Measurements from ENCODE around the gene COL18A1. TPM values are rescaled to one million over a fixed set of nuclear protein-coding genes. Genes with fewer than 3 reads are reported as not detected.
"Not testable (repeated sequence)": the region's sequence is repeated elsewhere in the genome, so short reads cannot be mapped to it uniquely, and the experiment has no call there.

Gene COL18A1
- total RNA-seq, 1 experiment from 2014 or later = 19.5 TPM

- DNase-seq = no peak
- no peak overlapping the region for H3K4me3 ChIP-seq
- no peaks in the 10 kb centered on the region for H3K9me3 ChIP-seq (replicated peaks)
- H3K36me3 ChIP-seq = no peaks in the 10 kb centered on the region
- peaks cover 15% of the 10 kb centered on the region for H3K4me1 ChIP-seq
- H3K27ac ChIP-seq = no peak overlapping the region
- no peaks in the 10 kb centered on the region for H3K27me3 ChIP-seq
These were observed 31.5 kb downstream of the COL18A1 start for GRCh38 chr21:45436351-45437065.

GRCh38 chr21:45437844-45438243 lies 32.9 kb downstream of the COL18A1 start:
- H3K27me3 ChIP-seq; H3K36me3 ChIP-seq; H3K4me3 ChIP-seq; H3K9me3 ChIP-seq (replicated peaks); DNase-seq; H3K4me1 ChIP-seq; H3K27ac ChIP-seq: not testable (repeated sequence)

- Histone ChIP-seq H3K27ac (no peak overlapping the region), H3K36me3 (no peaks in the 10 kb centered on the region), H3K4me3 (no peak overlapping the region), H3K27me3 (no peaks in the 10 kb centered on the region), H3K4me1 (no peaks in the 10 kb centered on the region), H3K9me3 (replicated peaks) (no peaks in the 10 kb centered on the region)
- DNase-seq = no peak
These were observed 33.6 kb downstream of the COL18A1 start for GRCh38 chr21:45438391-45439145.

- H3K4me1 ChIP-seq = no peaks in the 10 kb centered on the region
- H3K9me3 ChIP-seq (replicated peaks) = no peaks in the 10 kb centered on the region
- H3K4me3 ChIP-seq = peak overlapping the region; percentile 30
- no peaks in the 10 kb centered on the region for H3K27me3 ChIP-seq
- peak; percentile 71 to 87 for DNase-seq
- H3K36me3 ChIP-seq = no peaks in the 10 kb centered on the region
- H3K27ac ChIP-seq = no peak overlapping the region
These were observed 34.4 kb downstream of the COL18A1 start for GRCh38 chr21:45439161-45439872.

GRCh38 chr21:45439901-45440461 lies 35.0 kb downstream of the COL18A1 start:
- no peak overlapping the region for H3K27ac ChIP-seq
- no peaks in the 10 kb centered on the region for H3K36me3 ChIP-seq
- no peaks in the 10 kb centered on the region for H3K27me3 ChIP-seq
- DNase-seq = no peak
- no peaks in the 10 kb centered on the region for H3K4me1 ChIP-seq
- H3K4me3 ChIP-seq = no peak overlapping the region
- H3K9me3 ChIP-seq (replicated peaks) = no peaks in the 10 kb centered on the region

GRCh38 chr21:45440736-45441350 lies 35.9 kb downstream of the COL18A1 start:
- H3K4me1 ChIP-seq = no peaks in the 10 kb centered on the region
- no peaks in the 10 kb centered on the region for H3K27me3 ChIP-seq
- no peaks in the 10 kb centered on the region; the same call in 1 of the 2 replicates for H3K9me3 ChIP-seq (replicated peaks)
- H3K36me3 ChIP-seq = no peaks in the 10 kb centered on the region
- no peak overlapping the region for H3K27ac ChIP-seq
- DNase-seq = no peak
- H3K4me3 ChIP-seq = no peak overlapping the region

GRCh38 chr21:45441431-45442255 lies 36.7 kb downstream of the COL18A1 start:
- H3K4me1 ChIP-seq = no peaks in the 10 kb centered on the region
- H3K36me3 ChIP-seq = no peaks in the 10 kb centered on the region
- no peaks in the 10 kb centered on the region for H3K27me3 ChIP-seq
- no peak for DNase-seq
- H3K27ac ChIP-seq = no peak overlapping the region
- peaks cover 5% of the 10 kb centered on the region for H3K9me3 ChIP-seq (replicated peaks)
- H3K4me3 ChIP-seq = no peak overlapping the region

- peaks cover 9% of the 10 kb centered on the region for H3K9me3 ChIP-seq (replicated peaks)
- no peak overlapping the region for H3K27ac ChIP-seq
- H3K4me1 ChIP-seq = no peaks in the 10 kb centered on the region
- no peak overlapping the region for H3K4me3 ChIP-seq
- H3K36me3 ChIP-seq = no peaks in the 10 kb centered on the region
- no peak for DNase-seq
- no peaks in the 10 kb centered on the region for H3K27me3 ChIP-seq
These were observed 37.3 kb downstream of the COL18A1 start for GRCh38 chr21:45442276-45442675.

- not testable (repeated sequence) for DNase-seq, H3K36me3 ChIP-seq, H3K27me3 ChIP-seq
These were observed 38.0 kb downstream of the COL18A1 start for GRCh38 chr21:45442686-45443594.

GRCh38 chr21:45443595-45444181 lies 38.7 kb downstream of the COL18A1 start:
- H3K27ac ChIP-seq = no peak overlapping the region
- H3K4me3 ChIP-seq = no peak overlapping the region
- no peak for DNase-seq
- H3K36me3 ChIP-seq = no peaks in the 10 kb centered on the region
- H3K27me3 ChIP-seq = no peaks in the 10 kb centered on the region
- H3K4me1 ChIP-seq = no peaks in the 10 kb centered on the region; the same call in 1 of the 2 replicates
- peaks cover 9% of the 10 kb centered on the region for H3K9me3 ChIP-seq (replicated peaks)

More at GRCh38 chr21:45442686-45443594, 38.0 kb downstream of the COL18A1 start:
- not testable (repeated sequence) for H3K27ac ChIP-seq; H3K4me1 ChIP-seq; H3K9me3 ChIP-seq (replicated peaks); H3K4me3 ChIP-seq

- no peak for DNase-seq
These were observed 39.4 kb downstream of the COL18A1 start for GRCh38 chr21:45444385-45444784.

GRCh38 chr21:45445369-45445768 lies 40.4 kb downstream of the COL18A1 start:
- no peak for DNase-seq

More at GRCh38 chr21:45444385-45444784, 39.4 kb downstream of the COL18A1 start:
- Histone ChIP-seq H3K27ac (no peak overlapping the region), H3K4me1 (no peaks in the 10 kb centered on the region; the same call in 1 of the 2 replicates), H3K4me3 (no peak overlapping the region), H3K36me3 (no peaks in the 10 kb centered on the region), H3K27me3 (no peaks in the 10 kb centered on the region), H3K9me3 (replicated peaks) (peaks cover 9% of the 10 kb centered on the region)

More at GRCh38 chr21:45445369-45445768, 40.4 kb downstream of the COL18A1 start:
- Histone ChIP-seq H3K4me1 (no peaks in the 10 kb centered on the region; the same call in 1 of the 2 replicates), H3K27me3 (no peaks in the 10 kb centered on the region), H3K36me3 (no peaks in the 10 kb centered on the region), H3K9me3 (replicated peaks) (peaks cover 9% of the 10 kb centered on the region), H3K4me3 (no peak overlapping the region), H3K27ac (no peak overlapping the region)
